OCI-LY3 (cell line): ENCODE data around the gene ERBB4.

ENCODE experiments used
- CTCF ChIP-seq: fragments of 200-600, 300-600 bp; sonication (generic); IDR thresholded peaks from 2 replicates; pipeline ENCODE4 v1.5.1; 2014; ENCODE audit warnings: antibody characterized with exemption, low read length, low read depth
- EZH2phosphoT487 ChIP-seq: fragments of 200-600 bp; shearing (Covaris generic); IDR thresholded peaks from 2 replicates; pipeline ENCODE4 v1.6.1; 2018; ENCODE audit warnings: antibody characterized with exemption, mixed run types, low read depth

- TF ChIP-seq CTCF (no peak), EZH2phosphoT487 (no peak)
These were observed 1141.8 kb downstream of the ERBB4 start for GRCh38 chr2:211396815-211397214.
